K562 (cell line): ENCODE measurements around the gene C16orf96. TPM values are rescaled to one million over a fixed set of nuclear protein-coding genes. Genes with fewer than 3 reads are reported as not detected.

Source experiments
- ATAC-seq: fragments of 200-7000 bp; cut with Tn5 transposase; 3 replicates; pipeline ENCODE4 v1.9.1; 2020; ENCODE audit warnings: moderate library complexity
- BruUV-seq: library from RNA; stranded (reverse); fragments of 400-500 nt; replicated peaks from 2 replicates; lab custom pipeline; 2021; lab: Mats Ljungman, UMichigan
- CTCF ChIA-PET: fragments of 300-600 bp; formaldehyde crosslinking; extraction: SDS; loops from one replicate; lab custom pipeline; 2021; ENCODE audit warnings: low intra/inter-chr PET ratio; lab: Yijun Ruan, JAX
- POLR2A ChIA-PET: fragments of 300-600, 350-650 bp; sonication (Branson Sonifier 250); formaldehyde crosslinking; extraction: SDS; loops from one replicate; lab custom pipeline; 2021; ENCODE audit warnings: antibody characterized with exemption, inconsistent platforms; lab: Yijun Ruan, JAX
- DNase-seq, 4 experiments: peaks; one replicate each; pipeline versions ENCODE4 v3.0.0 to v3.0.0-alpha.2; 2011 to 2018; ENCODE audit warnings: low spot score in 3 of 4, mixed read lengths in 3 of 4; ENCODE audit errors: extremely low read depth in 1 of 4
- FAIRE-seq: peaks from 2 replicates; lab custom pipeline; 2011; peaks lifted over from hg19 to GRCh38; lab: Jason Lieb, UNC
- H2AFZ ChIP-seq: 2 replicates; pipeline ENCODE4 v1.6.0; 2011; ENCODE audit warnings: low read depth, low read length, control low read depth, inconsistent platforms
- H3K27ac ChIP-seq: fragments of 200-600 bp; 3 replicates; pipeline ENCODE4 v1.8.0; 2011; ENCODE audit warnings: low read depth, mild to moderate bottlenecking, control low read depth, inconsistent platforms, low read length, moderate library complexity, mixed read lengths; ENCODE audit errors: extremely low read depth
- H3K27me3 ChIP-seq, 2 experiments: fragments of 300-600 bp in 1 of 2; 2 replicates in 1 of 2; 3 replicates in 1 of 2; pipeline versions ENCODE4 v1.6.0 to v1.8.0; 2011; ENCODE audit warnings: inconsistent platforms in 2 of 2, low read length in 2 of 2, mild to moderate bottlenecking in 1 of 2, mixed read lengths in 1 of 2, moderate library complexity in 1 of 2; ENCODE audit not compliant: control insufficient read depth in 2 of 2, insufficient read depth in 2 of 2
- H3K36me3 ChIP-seq: fragments of 300-600 bp; 3 replicates; pipeline ENCODE4 v1.8.0; 2011; ENCODE audit warnings: mild to moderate bottlenecking, low read length, inconsistent platforms; ENCODE audit not compliant: control insufficient read depth, insufficient read depth
- H3K4me1 ChIP-seq, 2 experiments: fragments of 200-600 bp in 1 of 2; replicated peaks in 1 of 2; 2 replicates in 1 of 2; 3 replicates in 1 of 2; pipeline versions ENCODE4 v1.5.1 to v1.8.0; 2011; ENCODE audit warnings: inconsistent platforms in 2 of 2, low read length in 2 of 2, mild to moderate bottlenecking in 1 of 2, mixed read lengths in 1 of 2, moderate library complexity in 1 of 2; ENCODE audit not compliant: control insufficient read depth in 2 of 2, insufficient read depth in 2 of 2
- H3K4me2 ChIP-seq: 2 replicates; pipeline ENCODE4 v1.6.1; 2011; ENCODE audit warnings: low read length, control low read depth, inconsistent platforms, mixed read lengths; ENCODE audit not compliant: insufficient read depth
- H3K4me3 ChIP-seq: fragments of 200-600 bp; sonication (generic), shearing (Covaris generic); 2 replicates; pipeline ENCODE4 v1.5.1; 2016; ENCODE audit warnings: control low read depth, inconsistent platforms
- H3K79me2 ChIP-seq: fragments of 200-600 bp; 3 replicates; pipeline ENCODE4 v1.8.0; 2011; ENCODE audit warnings: low read length, inconsistent platforms; ENCODE audit not compliant: control insufficient read depth, insufficient read depth
- H3K9ac ChIP-seq, 2 experiments: 2 replicates each; pipeline versions ENCODE4 v1.6.0 to v1.6.1; 2011; ENCODE audit warnings: low read depth in 2 of 2, low read length in 2 of 2, control low read depth in 1 of 2, inconsistent platforms in 1 of 2, mild to moderate bottlenecking in 1 of 2, mixed read lengths in 1 of 2; ENCODE audit not compliant: insufficient read depth in 1 of 2
- H3K9me1 ChIP-seq: one replicate; pipeline ENCODE4 v1.6.0; 2011; ENCODE audit warnings: inconsistent platforms, mild to moderate bottlenecking, low read length, moderate library complexity; ENCODE audit not compliant: control insufficient read depth, insufficient read depth
- H3K9me3 ChIP-seq: replicated peaks from 2 replicates; pipeline ENCODE4 v1.5.1; 2011; ENCODE audit warnings: low read depth, low read length, inconsistent platforms; ENCODE audit not compliant: control insufficient read depth, insufficient read depth
- H4K20me1 ChIP-seq: replicated peaks from 2 replicates; pipeline ENCODE4 v1.6.1; 2011; ENCODE audit warnings: low read length, inconsistent platforms, mixed read lengths; ENCODE audit not compliant: control insufficient read depth, insufficient read depth
- CHCHD3 ChIP-seq: fragments of 250-450 bp; sonication (Bioruptor Pico); IDR thresholded peaks from 2 replicates; pipeline ENCODE4 v2.1.2; 2022; ENCODE audit warnings: mild to moderate bottlenecking
- ELF2 ChIP-seq: fragments of 250-450 bp; sonication (Bioruptor Pico); IDR thresholded peaks from 2 replicates; pipeline ENCODE4 v1.5.0; 2021; ENCODE audit warnings: mild to moderate bottlenecking
- ESRRB ChIP-seq: fragments of 250-450 bp; sonication (Bioruptor Pico); IDR thresholded peaks from 2 replicates; pipeline ENCODE4 v1.5.0; 2020; ENCODE audit warnings: mild to moderate bottlenecking, moderate library complexity, borderline replicate concordance
- ETV1 ChIP-seq: fragments of 450-650 bp; conservative IDR thresholded peaks from 2 replicates; pipeline ENCODE4 v1.6.1; 2016; ENCODE audit warnings: missing genetic modification characterization, control low read depth, low read depth, missing compliant biosample characterization
- FOS ChIP-seq: IDR thresholded peaks from 3 replicates; pipeline ENCODE4 v1.6.1; 2011; ENCODE audit not compliant: insufficient read length; ENCODE audit errors: extremely low read depth
- GABPB1 ChIP-seq: sonication (generic); formaldehyde crosslinking; IDR thresholded peaks from 2 replicates; pipeline ENCODE4 v1.8.0; 2022; ENCODE audit warnings: mild to moderate bottlenecking, missing genetic modification reagents
- GTF2A2 ChIP-seq: IDR thresholded peaks from 2 replicates; pipeline ENCODE4 v1.6.1; 2016; ENCODE audit warnings: mild to moderate bottlenecking, missing genetic modification characterization, missing compliant biosample characterization
- SRSF9 ChIP-seq: fragments of 200-400 bp; formaldehyde crosslinking; IDR thresholded peaks from 2 replicates; pipeline ENCODE4 v1.6.1; 2017; ENCODE audit warnings: low read depth, low read length, borderline replicate concordance
- U2AF1 ChIP-seq: fragments of 200-400 bp; formaldehyde crosslinking; optimal IDR thresholded peaks from 2 replicates; pipeline ENCODE3; 2017; ENCODE audit warnings: mild to moderate bottlenecking, low read depth, low read length, moderate library complexity
- XRCC3 ChIP-seq: fragments of 450-650 bp; IDR thresholded peaks from 2 replicates; pipeline ENCODE4 v1.6.1; 2017; ENCODE audit warnings: mild to moderate bottlenecking, moderate library complexity
- ZBED1 ChIP-seq: IDR thresholded peaks from 2 replicates; pipeline ENCODE4 v1.6.1; 2014
- ZC3H11A ChIP-seq: IDR thresholded peaks from 2 replicates; pipeline ENCODE4 v1.6.1; 2012; ENCODE audit warnings: low read depth, low read length, improper control_type of control experiment
- ZNF140 ChIP-seq: fragments of 250-450 bp; sonication (Bioruptor Pico); IDR thresholded peaks from 2 replicates; pipeline ENCODE4 v1.8.0; 2021; ENCODE audit warnings: moderate library complexity, mild to moderate bottlenecking, inconsistent platforms
- ZNF75A ChIP-seq: fragments of 450-650 bp; formaldehyde crosslinking; IDR thresholded peaks from 2 replicates; pipeline ENCODE4 v1.4.0; 2020; ENCODE audit warnings: mild to moderate bottlenecking
- WGBS: fragments of 100-300 bp; shearing (Covaris generic); methylation state at CpG from one replicate; pipeline ENCODE4 v1.1.6; 2016; ENCODE audit warnings: low coverage, mixed read lengths; ENCODE audit not compliant: insufficient coverage; ENCODE audit errors: missing lambda C conversion rate; 5-methylcytosine and 5-hydroxymethylcytosine counted together
- in situ Hi-C: fragments of 300-500 bp; cut with MboI; formaldehyde crosslinking; loops from 4 replicates; pipeline ENCODE4 v1.15.0; 2018; ENCODE audit warnings: inconsistent platforms, mixed read lengths
- intact Hi-C: fragments of 100-400 bp; cut with micrococcal nuclease; formaldehyde crosslinking; loops from 2 replicates; pipeline ENCODE4 v1.14.2; 2022
- polyA plus RNA-seq, 8 experiments: library from polyadenylated mRNA; depleted of rRNA in 4 of 8; stranded (reverse) in 5 of 8; unstranded in 3 of 8; fragments of >200 nt; fragmentation: Nextera tagmentation in 2 of 8; fragmentation: Illumina TruSeq in 1 of 8; extraction: Ambion mirVana in 2 of 8; extraction: Trizol in 1 of 8; gene quantifications; 2 replicates each; pipeline versions ENCODE4 v1.2.1 to v1.2.3, GENCODE V29; 2011 to 2014; ENCODE audit warnings: inconsistent platforms in 1 of 8, missing spikeins in 1 of 8
- total RNA-seq, 7 experiments: library from RNA; depleted of rRNA in 6 of 7; stranded (reverse); fragments of >200 nt in 6 of 7; fragmentation: Illumina TruSeq in 2 of 7; extraction: Trizol in 2 of 7; gene quantifications; 2 replicates each; pipeline versions ENCODE4 v1.2.1 to v1.2.3, GENCODE V29; 2011 to 2021; ENCODE audit warnings: low replicate concordance in 1 of 7
- TF ChIP-seq, protein P1 (sequence below): fragments of 250-450 bp; sonication (Bioruptor Pico); IDR thresholded peaks from 2 replicates; pipeline ENCODE4 v1.4.0; 2020; ENCODE audit warnings: mild to moderate bottlenecking, moderate library complexity
- TF ChIP-seq, protein P2 (sequence below): sonication (generic); formaldehyde crosslinking; IDR thresholded peaks from 2 replicates; pipeline ENCODE4 v1.8.0; 2023; ENCODE audit warnings: mild to moderate bottlenecking, missing genetic modification reagents
- TF ChIP-seq, protein P3 (sequence below), 2 experiments: fragments of 450-650 bp in 1 of 2; sonication (generic) in 1 of 2; formaldehyde crosslinking; conservative IDR thresholded peaks; 2 replicates each; pipeline versions ENCODE4 v1.4.0 to v1.8.1; 2020 to 2022; ENCODE audit warnings: mild to moderate bottlenecking in 1 of 2, missing genetic modification reagents in 1 of 2

C16orf96 gene
- total and polyA plus RNA-seq, 9 of the 15 experiments (the other 6 are each of a cell fraction or from before 2014, with no cell fraction given) = not detected

DNA sequence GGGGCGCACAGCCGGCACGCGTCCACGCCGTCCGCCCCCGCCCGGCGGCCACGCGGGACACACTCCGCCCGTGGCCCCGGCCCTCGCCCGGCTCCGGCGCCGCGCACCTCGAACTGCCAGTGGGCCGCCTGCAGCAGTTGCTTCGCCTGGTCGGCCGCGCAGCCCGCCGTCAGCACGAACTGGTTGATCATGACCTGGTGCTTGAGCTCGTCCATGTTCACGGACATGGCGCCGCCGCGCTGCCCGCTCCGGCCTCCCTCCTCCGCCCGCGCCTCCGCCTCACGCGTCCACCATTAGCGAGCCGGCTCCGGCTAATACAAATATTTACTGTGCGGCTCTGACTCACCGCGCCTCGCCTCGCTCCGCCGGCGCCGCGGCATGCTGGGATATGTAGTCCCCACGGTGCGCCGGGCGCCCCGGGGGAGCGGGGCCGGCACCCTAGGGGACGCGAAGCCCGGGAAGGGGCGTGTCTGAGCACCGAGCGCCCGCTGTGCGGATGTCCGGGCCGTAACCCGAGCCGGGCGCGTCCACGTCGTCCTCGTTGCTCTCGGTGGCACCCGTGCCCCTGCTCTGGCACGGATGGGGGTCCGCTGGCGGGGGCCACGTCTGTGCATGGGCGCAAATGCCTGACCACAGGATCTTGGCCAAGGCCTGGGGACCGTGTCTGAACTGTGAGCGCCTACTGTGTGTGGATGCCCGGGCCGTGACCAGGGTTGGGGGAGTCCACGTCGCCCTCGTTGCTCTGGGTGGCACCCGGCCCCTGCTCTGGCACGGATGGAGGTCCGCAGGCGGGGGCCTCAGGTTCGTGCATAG is 58.6 kb downstream of the C16orf96 start, which contains the start of gene UBALD1:
Gene UBALD1, minus strand, starts transcription at position 318 of the 813 bp plus-strand sequence. Its CDS starts 91 bp downstream, at position 227.
- no peaks in the 10 kb centered on the region for H3K9me3 ChIP-seq
- intact Hi-C loops (no loop called here), in situ Hi-C loops (no loop called here)
- FAIRE-seq (peak; percentile 85), DNase-seq (peak; percentile 82 to 95 (median 88)), ATAC-seq (peak; percentile 78)
- peak within 1 kb of the TSS; percentile 97 for H3K27ac ChIP-seq
- ChIA-PET POLR2A (interaction anchor here (0.6 to 1.0 kb wide), 6 partner anchors 10 to 333 kb away, joined by 3 read pairs; no protein-coding TSS in a partner anchor), CTCF (no interaction called here)
- H3K9ac ChIP-seq = peak within 1 kb of the TSS; percentile 93
- H3K4me3 ChIP-seq = peak within 1 kb of the TSS; percentile 94
- WGBS = 9% methylated on average over 55 of the region's 100 CpGs
- peaks cover 10% of the 10 kb centered on the region; the same call in 1 of the 3 replicates for H3K36me3 ChIP-seq
- H2AFZ ChIP-seq = peak within 1 kb of the TSS; percentile 95
- no peaks in the 10 kb centered on the region for H3K27me3 ChIP-seq
- H3K9me1 ChIP-seq = peaks cover 13% of the 10 kb centered on the region
- H4K20me1 ChIP-seq = peaks cover 27% of the 10 kb centered on the region
- no TSS peak for BruUV-seq
- H3K4me2 ChIP-seq = peak within 1 kb of the TSS; percentile 90
- peaks cover 42% of the 10 kb centered on the region for H3K79me2 ChIP-seq
- peaks cover 28 to 86% of the 10 kb centered on the region in 2 experiments for H3K4me1 ChIP-seq
- peak; percentile 74 for TF ChIP-seq GABPB1
- TF ChIP-seq U2AF1 = peak; percentile 41
- TF ChIP-seq GTF2A2 = no peak
- TF ChIP-seq ZC3H11A = no peak
- no peak for TF ChIP-seq CHCHD3 (CRISPR knock-in tag)
- no peak for TF ChIP-seq ESRRB (CRISPR knock-in tag)
- TF ChIP-seq ETV1 (tag) = no peak; the same call in 1 of the 2 replicates
- TF ChIP-seq, protein P1, sequence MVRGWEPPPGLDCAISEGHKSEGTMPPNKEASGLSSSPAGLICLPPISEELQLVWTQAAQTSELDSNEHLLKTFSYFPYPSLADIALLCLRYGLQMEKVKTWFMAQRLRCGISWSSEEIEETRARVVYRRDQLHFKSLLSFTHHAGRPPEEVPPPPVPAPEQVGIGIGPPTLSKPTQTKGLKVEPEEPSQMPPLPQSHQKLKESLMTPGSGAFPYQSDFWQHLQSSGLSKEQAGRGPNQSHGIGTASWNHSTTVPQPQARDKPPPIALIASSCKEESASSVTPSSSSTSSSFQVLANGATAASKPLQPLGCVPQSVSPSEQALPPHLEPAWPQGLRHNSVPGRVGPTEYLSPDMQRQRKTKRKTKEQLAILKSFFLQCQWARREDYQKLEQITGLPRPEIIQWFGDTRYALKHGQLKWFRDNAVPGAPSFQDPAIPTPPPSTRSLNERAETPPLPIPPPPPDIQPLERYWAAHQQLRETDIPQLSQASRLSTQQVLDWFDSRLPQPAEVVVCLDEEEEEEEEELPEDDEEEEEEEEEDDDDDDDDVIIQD = no peak
- no peak for TF ChIP-seq XRCC3
- TF ChIP-seq, protein P2, sequence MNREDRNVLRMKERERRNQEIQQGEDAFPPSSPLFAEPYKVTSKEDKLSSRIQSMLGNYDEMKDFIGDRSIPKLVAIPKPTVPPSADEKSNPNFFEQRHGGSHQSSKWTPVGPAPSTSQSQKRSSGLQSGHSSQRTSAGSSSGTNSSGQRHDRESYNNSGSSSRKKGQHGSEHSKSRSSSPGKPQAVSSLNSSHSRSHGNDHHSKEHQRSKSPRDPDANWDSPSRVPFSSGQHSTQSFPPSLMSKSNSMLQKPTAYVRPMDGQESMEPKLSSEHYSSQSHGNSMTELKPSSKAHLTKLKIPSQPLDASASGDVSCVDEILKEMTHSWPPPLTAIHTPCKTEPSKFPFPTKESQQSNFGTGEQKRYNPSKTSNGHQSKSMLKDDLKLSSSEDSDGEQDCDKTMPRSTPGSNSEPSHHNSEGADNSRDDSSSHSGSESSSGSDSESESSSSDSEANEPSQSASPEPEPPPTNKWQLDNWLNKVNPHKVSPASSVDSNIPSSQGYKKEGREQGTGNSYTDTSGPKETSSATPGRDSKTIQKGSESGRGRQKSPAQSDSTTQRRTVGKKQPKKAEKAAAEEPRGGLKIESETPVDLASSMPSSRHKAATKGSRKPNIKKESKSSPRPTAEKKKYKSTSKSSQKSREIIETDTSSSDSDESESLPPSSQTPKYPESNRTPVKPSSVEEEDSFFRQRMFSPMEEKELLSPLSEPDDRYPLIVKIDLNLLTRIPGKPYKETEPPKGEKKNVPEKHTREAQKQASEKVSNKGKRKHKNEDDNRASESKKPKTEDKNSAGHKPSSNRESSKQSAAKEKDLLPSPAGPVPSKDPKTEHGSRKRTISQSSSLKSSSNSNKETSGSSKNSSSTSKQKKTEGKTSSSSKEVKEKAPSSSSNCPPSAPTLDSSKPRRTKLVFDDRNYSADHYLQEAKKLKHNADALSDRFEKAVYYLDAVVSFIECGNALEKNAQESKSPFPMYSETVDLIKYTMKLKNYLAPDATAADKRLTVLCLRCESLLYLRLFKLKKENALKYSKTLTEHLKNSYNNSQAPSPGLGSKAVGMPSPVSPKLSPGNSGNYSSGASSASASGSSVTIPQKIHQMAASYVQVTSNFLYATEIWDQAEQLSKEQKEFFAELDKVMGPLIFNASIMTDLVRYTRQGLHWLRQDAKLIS (CRISPR knock-in tag) = no peak
- no peak for TF ChIP-seq ZNF75A (CRISPR knock-in tag)
- TF ChIP-seq ZBED1 = no peak
- TF ChIP-seq ELF2 = no peak
- TF ChIP-seq, protein P3, sequence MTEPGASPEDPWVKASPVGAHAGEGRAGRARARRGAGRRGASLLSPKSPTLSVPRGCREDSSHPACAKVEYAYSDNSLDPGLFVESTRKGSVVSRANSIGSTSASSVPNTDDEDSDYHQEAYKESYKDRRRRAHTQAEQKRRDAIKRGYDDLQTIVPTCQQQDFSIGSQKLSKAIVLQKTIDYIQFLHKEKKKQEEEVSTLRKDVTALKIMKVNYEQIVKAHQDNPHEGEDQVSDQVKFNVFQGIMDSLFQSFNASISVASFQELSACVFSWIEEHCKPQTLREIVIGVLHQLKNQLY (CRISPR knock-in tag; conservative IDR thresholded peaks at IDR 0.05) = no peak
- TF ChIP-seq SRSF9 = no peak
- no peak for TF ChIP-seq ZNF140
- TF ChIP-seq FOS = peak; percentile 46
